Smooth muscle cell (in vitro differentiated cells): ENCODE measurements around the gene METAP2. TPM values are rescaled to one million over a fixed set of nuclear protein-coding genes. Genes with fewer than 3 reads are reported as not detected.

Experiments
- DNase-seq: peaks from one replicate; lab custom pipeline; 2025; ENCODE audit not compliant: unreplicated experiment; lab: John Stamatoyannopoulos, UW
- H2AFZ ChIP-seq: fragments of 200-600 bp; sonication (generic); 2 replicates; pipeline ENCODE4 v1.6.0; 2016; ENCODE audit warnings: antibody characterized with exemption, low read depth, mild to moderate bottlenecking
- H3F3A ChIP-seq: fragments of 200-600 bp; sonication (generic); 2 replicates; pipeline ENCODE4 v1.6.0; 2017; ENCODE audit warnings: antibody characterized with exemption, low read depth
- H3K27ac ChIP-seq: fragments of 200-600 bp; sonication (generic); 2 replicates; pipeline ENCODE4 v1.5.1; 2016; ENCODE audit warnings: low read depth, mild to moderate bottlenecking
- H3K27me3 ChIP-seq: fragments of 200-600 bp; sonication (generic); 2 replicates; pipeline ENCODE4 v1.6.1; 2016; ENCODE audit warnings: low read depth, mild to moderate bottlenecking
- H3K36me3 ChIP-seq: fragments of 200-600 bp; sonication (generic); 2 replicates; pipeline ENCODE4 v1.5.1; 2016; ENCODE audit warnings: low read depth
- H3K4me1 ChIP-seq: fragments of 200-600 bp; sonication (generic); 2 replicates; pipeline ENCODE4 v1.5.1; 2016; ENCODE audit warnings: low read depth
- H3K4me2 ChIP-seq: fragments of 200-600 bp; sonication (generic); 2 replicates; pipeline ENCODE4 v1.6.0; 2016; ENCODE audit warnings: mild to moderate bottlenecking
- H3K4me3 ChIP-seq: fragments of 200-600 bp; sonication (generic); 2 replicates; pipeline ENCODE4 v1.5.1; 2016; ENCODE audit warnings: mild to moderate bottlenecking
- H3K79me2 ChIP-seq: fragments of 200-600 bp; sonication (generic); 2 replicates; pipeline ENCODE4 v1.6.0; 2016; ENCODE audit warnings: low read depth, mild to moderate bottlenecking
- H3K9ac ChIP-seq: fragments of 200-600 bp; sonication (generic); 2 replicates; pipeline ENCODE4 v1.6.0; 2016; ENCODE audit warnings: low read depth
- H3K9me3 ChIP-seq: fragments of 200-600 bp; sonication (generic); replicated peaks from 2 replicates; pipeline ENCODE4 v1.5.1; 2016; ENCODE audit warnings: low read depth
- H4K20me1 ChIP-seq: fragments of 200-600 bp; sonication (generic); 2 replicates; pipeline ENCODE4 v1.6.0; 2016; ENCODE audit warnings: low read depth
- CTCF ChIP-seq: fragments of 200-600 bp; sonication (generic); IDR thresholded peaks from 2 replicates; pipeline ENCODE4 v1.5.1; 2017; ENCODE audit warnings: borderline replicate concordance, mild to moderate bottlenecking, antibody characterized with exemption; ENCODE audit not compliant: insufficient read depth, poor library complexity, severe bottlenecking
- WGBS: methylation state at CpG from one replicate; pipeline ENCODE4 v1.1.7; 2016; ENCODE audit warnings: low lambda C conversion rate; 5-methylcytosine and 5-hydroxymethylcytosine counted together
- polyA plus RNA-seq: library from polyadenylated mRNA; unstranded; fragments of >200 nt; fragmentation: Nextera tagmentation; extraction: Ambion mirVana; gene quantifications from 2 replicates; pipeline ENCODE4 v1.2.1, GENCODE V29; 2016
- total RNA-seq: library from RNA; depleted of rRNA; stranded (reverse); fragments of >200 nt; gene quantifications from 2 replicates; pipeline ENCODE4 v1.2.3, GENCODE V29; 2014

METAP2 gene
- total and polyA plus RNA-seq, 2 experiments from 2014 or later: 39.2 to 54.8 TPM

- Histone ChIP-seq H3K4me3 (no peak overlapping the region), H3K4me1 (no peaks in the 10 kb centered on the region), H3K9me3 (no peaks in the 10 kb centered on the region), H4K20me1 (no peaks in the 10 kb centered on the region), H3K4me2 (no peak overlapping the region), H3K36me3 (no peaks in the 10 kb centered on the region), H3K27ac (no peak overlapping the region), H3K27me3 (no peaks in the 10 kb centered on the region), H3K79me2 (no peaks in the 10 kb centered on the region), H3K9ac (no peak overlapping the region), H2AFZ (no peak overlapping the region), H3F3A (no peaks in the 10 kb centered on the region)
- no peak for DNase-seq
- no peak for TF ChIP-seq CTCF
- WGBS: 82% methylated on average over 2 of the region's 2 CpGs
Measured at GRCh38 chr12:95458761-95459160, 15.2 kb upstream of the METAP2 start.

GRCh38 chr12:95459310-95459709 is 14.6 kb upstream of the METAP2 start:
- no peak overlapping the region for H3K4me2 ChIP-seq
- no peaks in the 10 kb centered on the region for H3F3A ChIP-seq
- no peak overlapping the region for H3K27ac ChIP-seq
- H3K4me3 ChIP-seq: no peak overlapping the region
- no peaks in the 10 kb centered on the region for H3K36me3 ChIP-seq
- DNase-seq: no peak
- no peaks in the 10 kb centered on the region for H3K9me3 ChIP-seq
- 89% methylated on average over 3 of the region's 3 CpGs for WGBS
- H4K20me1 ChIP-seq: no peaks in the 10 kb centered on the region
- no peak overlapping the region for H2AFZ ChIP-seq
- no peak for TF ChIP-seq CTCF
- H3K79me2 ChIP-seq: no peaks in the 10 kb centered on the region
- no peak overlapping the region for H3K9ac ChIP-seq
- H3K27me3 ChIP-seq: no peaks in the 10 kb centered on the region
- no peaks in the 10 kb centered on the region for H3K4me1 ChIP-seq

GRCh38 chr12:95460105-95460504 is 13.8 kb upstream of the METAP2 start:
- H2AFZ ChIP-seq: no peak overlapping the region
- no peaks in the 10 kb centered on the region for H4K20me1 ChIP-seq
- no peaks in the 10 kb centered on the region for H3K9me3 ChIP-seq
- no peak for DNase-seq
- H3K36me3 ChIP-seq: no peaks in the 10 kb centered on the region
- no peak overlapping the region for H3K4me3 ChIP-seq
- H3F3A ChIP-seq: no peaks in the 10 kb centered on the region
- no peak overlapping the region for H3K9ac ChIP-seq
- 96% methylated on average over 1 of the region's 1 CpG for WGBS
- no peak overlapping the region for H3K27ac ChIP-seq
- H3K27me3 ChIP-seq: no peaks in the 10 kb centered on the region
- H3K79me2 ChIP-seq: no peaks in the 10 kb centered on the region
- no peak overlapping the region for H3K4me2 ChIP-seq
- no peak for TF ChIP-seq CTCF
- H3K4me1 ChIP-seq: no peaks in the 10 kb centered on the region

GRCh38 chr12:95460896-95461295 is 13.1 kb upstream of the METAP2 start:
- Histone ChIP-seq H3K9me3 (no peaks in the 10 kb centered on the region), H3K4me2 (no peak overlapping the region), H3K9ac (no peak overlapping the region), H3K4me3 (no peak overlapping the region), H4K20me1 (no peaks in the 10 kb centered on the region), H3K36me3 (no peaks in the 10 kb centered on the region), H3K79me2 (no peaks in the 10 kb centered on the region), H3K27me3 (no peaks in the 10 kb centered on the region), H2AFZ (no peak overlapping the region), H3F3A (no peaks in the 10 kb centered on the region), H3K27ac (no peak overlapping the region), H3K4me1 (no peaks in the 10 kb centered on the region)
- TF ChIP-seq CTCF: no peak
- WGBS: 80% methylated on average over 1 of the region's 1 CpG
- no peak for DNase-seq
